ENCODE data around the gene SEMA5A. TPM values are rescaled to one million over a fixed set of nuclear protein-coding genes. Genes with fewer than 3 reads are reported as not detected.

The SEMA5A gene
- polyA plus RNA-seq, 1 of the 3 experiments (the other 2 are of a cell fraction) = 0.58 TPM

GRCh38 chr5:9108162-9108561, 437.7 kb downstream of the SEMA5A start:
- no peaks in the 10 kb centered on the region for H3K9me2 ChIP-seq
- no peaks in the 10 kb centered on the region for H3K79me2 ChIP-seq (ENCODE audit: insufficient read depth)
- H3K27me3 ChIP-seq (ENCODE audit: insufficient read depth) = no peaks in the 10 kb centered on the region
- H4K20me1 ChIP-seq (ENCODE audit: insufficient read depth) = no peaks in the 10 kb centered on the region
- peaks cover 0 to 4% of the 10 kb centered on the region in 2 experiments for H3K36me3 ChIP-seq (replicated peaks in 1 of 2; ENCODE audit: control insufficient read depth in 1 of 2, insufficient read depth in 2 of 2, low read length in 1 of 2)
- no peaks in the 10 kb centered on the region for H3F3A ChIP-seq (replicated peaks; ENCODE audit: insufficient read depth)
- no peak overlapping the region for H2AFZ ChIP-seq (ENCODE audit: low read depth)
- H3K4me1 ChIP-seq (ENCODE audit: control insufficient read depth in 1 of 2, insufficient read depth in 2 of 2, low read depth in 1 of 2, low read length in 1 of 2) = no peaks in the 10 kb centered on the region
- DNase-seq = peak; percentile 25
- no peak overlapping the region for H3K4me3 ChIP-seq (ENCODE audit: low read depth in 2 of 2, low read length in 1 of 2)
- 34% methylated on average over 3 of the region's 6 CpGs for WGBS (ENCODE audit: low lambda C conversion rate)
- no peak overlapping the region for H3K4me2 ChIP-seq
- TF ChIP-seq RCOR1 (IDR thresholded peaks at IDR 0.05; ENCODE audit: low read length) (no peak), FOSL2 (IDR thresholded peaks at IDR 0.05; ENCODE audit: borderline replicate concordance, low read depth) (no peak), FOXM1 (IDR thresholded peaks at IDR 0.05; ENCODE audit: low read depth) (no peak), TEAD4 (IDR thresholded peaks at IDR 0.05; ENCODE audit: borderline replicate concordance, insufficient read depth) (no peak), EZH2phosphoT487 (IDR thresholded peaks at IDR 0.05; ENCODE audit: borderline replicate concordance, low read depth) (no peak), RAD21 (IDR thresholded peaks at IDR 0.05; ENCODE audit: low read length) (no peak), JUND (IDR thresholded peaks at IDR 0.05) (no peak), GATA2 (CRISPR knock-in tag; IDR thresholded peaks at IDR 0.05) (no peak), YY1 (IDR thresholded peaks at IDR 0.05; ENCODE audit: low read depth) (no peak), FOXJ3 (CRISPR knock-in tag; IDR thresholded peaks at IDR 0.05) (no peak), IRF3 (IDR thresholded peaks at IDR 0.05; ENCODE audit: low read depth, low read length) (no peak), ZBTB33 (IDR thresholded peaks at IDR 0.05; ENCODE audit: borderline replicate concordance, low read depth) (no peak), RXRA (IDR thresholded peaks at IDR 0.05; ENCODE audit: borderline replicate concordance, low read depth) (no peak)
- TF ChIP-seq, protein P1, sequence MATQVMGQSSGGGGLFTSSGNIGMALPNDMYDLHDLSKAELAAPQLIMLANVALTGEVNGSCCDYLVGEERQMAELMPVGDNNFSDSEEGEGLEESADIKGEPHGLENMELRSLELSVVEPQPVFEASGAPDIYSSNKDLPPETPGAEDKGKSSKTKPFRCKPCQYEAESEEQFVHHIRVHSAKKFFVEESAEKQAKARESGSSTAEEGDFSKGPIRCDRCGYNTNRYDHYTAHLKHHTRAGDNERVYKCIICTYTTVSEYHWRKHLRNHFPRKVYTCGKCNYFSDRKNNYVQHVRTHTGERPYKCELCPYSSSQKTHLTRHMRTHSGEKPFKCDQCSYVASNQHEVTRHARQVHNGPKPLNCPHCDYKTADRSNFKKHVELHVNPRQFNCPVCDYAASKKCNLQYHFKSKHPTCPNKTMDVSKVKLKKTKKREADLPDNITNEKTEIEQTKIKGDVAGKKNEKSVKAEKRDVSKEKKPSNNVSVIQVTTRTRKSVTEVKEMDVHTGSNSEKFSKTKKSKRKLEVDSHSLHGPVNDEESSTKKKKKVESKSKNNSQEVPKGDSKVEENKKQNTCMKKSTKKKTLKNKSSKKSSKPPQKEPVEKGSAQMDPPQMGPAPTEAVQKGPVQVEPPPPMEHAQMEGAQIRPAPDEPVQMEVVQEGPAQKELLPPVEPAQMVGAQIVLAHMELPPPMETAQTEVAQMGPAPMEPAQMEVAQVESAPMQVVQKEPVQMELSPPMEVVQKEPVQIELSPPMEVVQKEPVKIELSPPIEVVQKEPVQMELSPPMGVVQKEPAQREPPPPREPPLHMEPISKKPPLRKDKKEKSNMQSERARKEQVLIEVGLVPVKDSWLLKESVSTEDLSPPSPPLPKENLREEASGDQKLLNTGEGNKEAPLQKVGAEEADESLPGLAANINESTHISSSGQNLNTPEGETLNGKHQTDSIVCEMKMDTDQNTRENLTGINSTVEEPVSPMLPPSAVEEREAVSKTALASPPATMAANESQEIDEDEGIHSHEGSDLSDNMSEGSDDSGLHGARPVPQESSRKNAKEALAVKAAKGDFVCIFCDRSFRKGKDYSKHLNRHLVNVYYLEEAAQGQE (IDR thresholded peaks at IDR 0.05; ENCODE audit: low read depth, low read length) = no peak
- TF ChIP-seq, protein P2, sequence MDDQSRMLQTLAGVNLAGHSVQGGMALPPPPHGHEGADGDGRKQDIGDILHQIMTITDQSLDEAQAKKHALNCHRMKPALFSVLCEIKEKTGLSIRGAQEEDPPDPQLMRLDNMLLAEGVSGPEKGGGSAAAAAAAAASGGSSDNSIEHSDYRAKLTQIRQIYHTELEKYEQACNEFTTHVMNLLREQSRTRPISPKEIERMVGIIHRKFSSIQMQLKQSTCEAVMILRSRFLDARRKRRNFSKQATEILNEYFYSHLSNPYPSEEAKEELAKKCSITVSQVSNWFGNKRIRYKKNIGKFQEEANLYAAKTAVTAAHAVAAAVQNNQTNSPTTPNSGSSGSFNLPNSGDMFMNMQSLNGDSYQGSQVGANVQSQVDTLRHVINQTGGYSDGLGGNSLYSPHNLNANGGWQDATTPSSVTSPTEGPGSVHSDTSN (IDR thresholded peaks at IDR 0.05) = no peak
- no peaks in the 10 kb centered on the region for H3K9me3 ChIP-seq
- H3K9ac ChIP-seq = no peak overlapping the region
- POLR2A ChIA-PET = no interaction called here
- H3K27ac ChIP-seq (ENCODE audit: low read depth in 2 of 2, low read length in 1 of 2) = no peak overlapping the region
- CTCF ChIA-PET = interaction anchor here (1.4 kb wide), 1 partner anchor 200 kb away, joined by 3 read pairs; no protein-coding TSS in a partner anchor
